Measurements from ENCODE around the gene WFDC1. TPM values are rescaled to one million over a fixed set of nuclear protein-coding genes. Genes with fewer than 3 reads are reported as not detected.

The WFDC1 gene
- total RNA-seq, 1 experiment from 2014 or later, result 0.40 TPM

DNA sequence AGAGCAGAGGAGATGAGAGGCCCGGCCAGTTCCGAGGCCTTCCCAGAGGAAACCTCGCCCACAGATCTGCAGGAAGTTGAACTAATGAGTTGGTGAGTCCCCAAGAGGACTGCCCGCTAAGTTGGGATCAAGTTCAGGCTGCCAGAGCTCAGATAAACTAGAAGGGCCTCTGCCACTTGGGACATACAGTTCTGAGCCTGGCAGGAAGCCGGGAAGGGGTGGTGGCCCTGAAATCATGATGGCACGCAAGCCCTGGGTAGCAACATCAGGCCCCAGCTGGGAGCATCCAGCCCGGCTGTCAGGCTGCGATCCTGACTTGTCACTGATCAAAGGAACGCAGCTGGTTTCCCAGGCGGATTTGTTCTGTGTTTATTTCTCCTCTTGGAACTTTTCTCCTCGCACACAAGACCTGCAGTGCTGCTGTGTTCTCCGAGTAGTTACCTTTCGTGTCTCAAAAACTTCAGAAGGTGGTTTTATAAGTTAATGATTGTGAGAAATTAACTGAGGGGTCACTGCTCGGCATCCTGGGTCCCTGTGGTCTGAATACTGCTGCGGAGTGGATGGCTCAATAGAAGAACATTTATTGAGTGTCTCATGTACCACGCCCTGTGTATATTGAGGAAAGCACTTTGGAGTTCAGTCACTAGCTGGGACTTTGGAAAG, 8.0 kb upstream of the WFDC1 start:
- Histone ChIP-seq H3K36me3 (no peaks in the 10 kb centered on the region), H3K9me3 (no peaks in the 10 kb centered on the region), H3K4me3 (no peak overlapping the region), H3K27me3 (no peaks in the 10 kb centered on the region)
- no peak for DNase-seq

DNA sequence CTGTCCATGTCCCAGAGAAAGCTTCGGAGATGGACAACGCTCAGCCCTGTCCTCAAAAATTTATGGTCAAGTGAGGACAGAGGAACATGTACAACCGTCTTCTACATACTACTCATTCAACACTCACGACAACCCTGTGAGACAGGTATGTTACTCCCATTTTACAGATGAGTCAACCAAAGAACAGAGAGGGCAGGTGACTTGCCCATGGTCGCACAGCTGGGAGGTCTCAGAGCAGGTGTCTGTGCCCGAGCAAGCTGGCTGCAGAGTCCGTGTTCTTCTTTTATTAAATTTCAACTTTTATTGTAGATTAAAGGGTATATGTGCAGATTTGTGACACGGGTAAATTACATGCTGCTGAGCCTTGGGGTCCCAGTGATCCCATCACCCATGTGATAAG, 5.8 kb upstream of the WFDC1 start:
- Histone ChIP-seq H3K4me3 (no peak overlapping the region), H3K9me3 (no peaks in the 10 kb centered on the region), H3K27me3 (no peaks in the 10 kb centered on the region), H3K36me3 (no peaks in the 10 kb centered on the region)
- no peak for DNase-seq

DNA sequence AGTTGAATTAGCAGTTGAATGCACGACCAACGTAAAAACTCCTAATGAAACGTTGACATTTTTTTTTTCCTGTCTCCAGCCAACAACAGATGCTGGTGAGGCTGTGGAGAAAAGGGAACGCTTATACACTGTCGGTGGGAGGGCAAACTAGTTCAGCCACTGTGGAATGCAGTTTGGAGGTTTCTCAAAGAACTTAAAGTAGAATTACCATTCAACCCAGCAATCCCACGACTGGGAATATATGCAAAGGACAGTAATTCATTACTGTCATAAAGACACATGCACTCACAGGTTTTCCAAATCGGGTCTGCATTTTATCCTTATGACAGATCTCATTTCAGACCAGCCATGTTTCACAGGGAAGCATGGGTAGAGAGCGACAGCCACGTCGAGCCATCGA, 3.5 kb upstream of the WFDC1 start:
- Histone ChIP-seq H3K4me3 (no peak overlapping the region), H3K36me3 (no peaks in the 10 kb centered on the region), H3K9me3 (no peaks in the 10 kb centered on the region), H3K27me3 (no peaks in the 10 kb centered on the region)
- DNase-seq, result no peak

DNA sequence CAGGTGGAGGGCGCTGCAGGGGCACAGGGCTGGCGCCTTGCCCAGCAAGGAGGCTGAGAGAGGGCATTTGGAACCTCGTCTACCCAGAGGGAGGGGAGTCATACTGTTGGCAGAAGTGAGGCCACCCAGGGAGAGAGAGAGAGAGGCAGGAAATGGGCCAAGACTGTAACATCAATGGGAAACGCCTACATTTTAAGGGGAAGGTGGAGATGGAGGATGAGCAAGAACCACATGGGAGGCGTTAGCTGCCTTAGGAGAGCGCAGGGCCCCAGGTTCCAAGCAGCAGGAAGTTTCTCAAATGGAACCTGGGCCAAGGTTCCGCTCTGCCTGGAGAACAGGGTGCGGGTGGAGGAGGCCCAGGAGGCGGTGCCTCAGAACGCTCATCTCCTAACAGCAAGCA, 2.7 kb upstream of the WFDC1 start:
- Histone ChIP-seq H3K9me3 (no peaks in the 10 kb centered on the region), H3K27me3 (no peaks in the 10 kb centered on the region), H3K4me3 (no peak overlapping the region), H3K36me3 (no peaks in the 10 kb centered on the region)
- peak; percentile 35 for DNase-seq

DNA sequence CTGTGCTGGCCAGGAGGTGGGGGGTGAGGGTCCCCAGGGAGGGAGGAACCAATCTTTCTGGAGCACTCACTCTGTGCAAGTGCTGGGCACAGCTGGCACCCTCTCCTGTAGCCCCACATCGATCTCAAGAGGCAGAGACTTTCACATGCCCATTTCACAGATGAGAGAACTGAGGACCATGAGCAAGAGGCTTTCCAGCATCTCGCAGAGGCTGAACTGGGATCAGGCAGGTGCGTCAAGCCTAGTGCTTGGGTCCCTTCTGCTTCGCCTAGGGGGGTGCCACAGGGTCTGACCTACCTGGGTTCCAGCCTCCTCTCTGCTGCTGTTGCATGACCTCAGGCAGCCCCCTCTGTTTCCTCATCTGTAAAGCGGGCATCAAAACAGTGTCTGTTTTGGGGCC, 1.3 kb upstream of the WFDC1 start:
- DNase-seq, result no peak
- H3K4me3 ChIP-seq, result no peak overlapping the region
- no peaks in the 10 kb centered on the region for H3K9me3 ChIP-seq
- H3K36me3 ChIP-seq, result no peaks in the 10 kb centered on the region
- H3K27me3 ChIP-seq, result no peaks in the 10 kb centered on the region

DNA sequence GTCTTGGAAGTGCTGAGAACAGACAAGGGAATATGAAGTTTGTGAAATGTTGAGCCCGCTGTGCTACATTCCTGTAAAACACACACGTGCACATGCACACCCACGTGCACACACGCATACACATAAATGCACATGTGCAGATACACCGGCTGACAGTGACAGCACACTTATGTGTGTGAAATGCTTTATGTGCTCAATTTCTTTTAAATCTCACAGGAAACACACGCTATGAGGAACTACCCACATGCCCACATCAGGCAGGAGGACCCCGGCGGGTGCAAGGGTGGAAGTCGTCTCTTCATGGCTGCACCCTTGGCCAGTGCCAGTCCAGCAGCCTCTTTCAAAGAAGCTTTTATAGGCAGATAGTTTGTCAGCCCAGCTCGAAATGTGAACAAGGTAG, 561 bp upstream of the WFDC1 start:
- Histone ChIP-seq H3K4me3 (no peak overlapping the region), H3K9me3 (no peaks in the 10 kb centered on the region), H3K27me3 (no peaks in the 10 kb centered on the region), H3K36me3 (no peaks in the 10 kb centered on the region)
- no peak for DNase-seq

DNA sequence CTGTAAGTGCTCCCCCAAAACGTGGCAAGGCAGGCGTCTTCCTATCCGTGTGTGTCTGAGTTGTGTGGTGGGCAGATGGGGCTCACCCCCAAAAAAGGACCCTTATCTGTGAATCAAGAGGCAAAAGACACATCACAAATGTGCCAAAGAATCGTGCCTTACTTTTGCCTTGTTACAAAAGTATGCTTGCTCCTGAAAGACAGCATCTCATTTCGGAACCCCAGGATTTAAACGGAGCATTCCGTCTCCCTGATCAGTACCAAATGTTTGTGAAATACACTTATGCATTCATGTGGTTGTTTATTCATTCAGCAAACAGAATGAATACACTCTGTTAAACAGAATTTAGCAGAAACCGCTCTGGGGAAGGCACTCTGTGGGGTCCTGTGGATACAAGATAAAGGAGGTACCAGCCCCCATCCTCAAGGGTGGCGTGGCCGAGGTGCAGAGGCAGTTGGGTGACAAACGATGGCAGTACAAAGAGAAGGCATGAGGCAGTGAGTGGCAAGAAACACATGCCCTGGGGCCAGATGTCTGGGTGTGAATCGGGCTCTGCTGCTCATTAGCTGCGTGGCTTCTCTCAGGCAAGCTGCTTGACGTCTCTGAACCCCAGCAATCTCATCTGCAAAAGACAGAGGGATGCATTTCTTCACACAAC, 654 bp downstream of the WFDC1 start:
- Histone ChIP-seq H3K36me3 (no peaks in the 10 kb centered on the region), H3K4me3 (no peak overlapping the region), H3K27me3 (no peaks in the 10 kb centered on the region), H3K9me3 (no peaks in the 10 kb centered on the region)
- no peak for DNase-seq

DNA sequence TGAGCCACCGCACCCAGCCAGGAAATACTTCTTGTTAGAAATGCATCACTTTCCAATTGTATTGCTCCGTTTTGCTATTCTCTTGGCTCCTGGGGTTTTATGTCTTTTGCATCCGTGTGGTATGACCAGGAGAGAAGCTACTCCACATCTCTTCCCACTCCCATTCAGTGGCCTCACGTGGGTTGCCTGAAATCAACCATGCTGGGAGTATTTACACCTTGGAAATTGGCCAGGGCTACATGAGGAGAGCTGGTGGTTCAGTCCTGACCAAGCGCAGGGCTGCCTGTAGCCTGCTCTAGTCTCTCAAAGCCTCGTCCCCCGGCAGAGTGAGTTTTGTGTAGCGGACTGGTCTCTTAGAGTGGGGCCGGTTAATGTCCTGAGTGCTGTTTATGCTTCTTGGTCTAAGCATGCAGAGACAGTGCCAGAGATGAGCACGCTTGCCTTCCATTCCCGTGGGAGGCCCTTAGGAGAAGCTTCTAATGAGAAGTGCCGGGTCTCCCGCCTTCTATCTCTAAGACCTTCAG, 3.8 kb downstream of the WFDC1 start:
- Histone ChIP-seq H3K9me3 (no peaks in the 10 kb centered on the region), H3K27me3 (no peaks in the 10 kb centered on the region), H3K4me3 (no peak overlapping the region), H3K36me3 (no peaks in the 10 kb centered on the region)
- no peak for DNase-seq

DNA sequence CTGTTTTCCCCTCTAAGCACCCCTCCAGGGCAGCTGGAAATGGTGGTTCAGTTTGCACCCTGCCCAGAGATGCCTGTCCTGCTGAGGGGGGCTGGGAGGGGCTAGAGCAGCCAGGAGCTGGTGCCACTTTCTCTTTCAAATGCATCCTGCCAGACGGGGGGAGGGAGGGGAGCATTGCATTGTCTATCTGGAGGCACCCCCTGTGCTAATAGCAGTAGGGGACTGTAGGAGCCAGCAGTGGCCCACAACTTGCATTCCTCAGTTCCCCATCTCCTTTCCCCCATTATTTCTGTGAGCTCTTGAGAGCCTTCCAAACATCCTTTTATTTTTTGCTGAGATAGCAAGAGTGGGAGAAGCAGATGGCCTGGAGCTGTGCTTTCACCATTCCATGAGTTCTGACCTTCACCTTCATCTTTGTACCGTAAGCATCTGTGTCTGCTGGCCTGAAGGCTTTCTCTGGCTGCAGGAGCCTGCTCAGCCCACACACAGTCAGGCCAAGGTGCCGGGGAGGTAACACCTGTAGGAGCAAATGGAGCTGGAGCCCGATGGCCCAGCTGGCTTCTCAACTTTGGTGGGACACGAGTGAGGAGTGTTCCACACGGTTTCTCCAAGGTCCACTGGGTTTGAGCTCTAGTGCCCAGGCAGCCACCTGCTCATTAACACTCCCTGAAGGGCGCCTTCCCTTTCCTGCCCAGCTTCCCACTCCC, 5.2 kb downstream of the WFDC1 start:
- H3K4me3 ChIP-seq, result no peak overlapping the region
- no peaks in the 10 kb centered on the region for H3K36me3 ChIP-seq
- no peaks in the 10 kb centered on the region for H3K9me3 ChIP-seq
- no peak for DNase-seq
- H3K27me3 ChIP-seq, result no peaks in the 10 kb centered on the region

DNA sequence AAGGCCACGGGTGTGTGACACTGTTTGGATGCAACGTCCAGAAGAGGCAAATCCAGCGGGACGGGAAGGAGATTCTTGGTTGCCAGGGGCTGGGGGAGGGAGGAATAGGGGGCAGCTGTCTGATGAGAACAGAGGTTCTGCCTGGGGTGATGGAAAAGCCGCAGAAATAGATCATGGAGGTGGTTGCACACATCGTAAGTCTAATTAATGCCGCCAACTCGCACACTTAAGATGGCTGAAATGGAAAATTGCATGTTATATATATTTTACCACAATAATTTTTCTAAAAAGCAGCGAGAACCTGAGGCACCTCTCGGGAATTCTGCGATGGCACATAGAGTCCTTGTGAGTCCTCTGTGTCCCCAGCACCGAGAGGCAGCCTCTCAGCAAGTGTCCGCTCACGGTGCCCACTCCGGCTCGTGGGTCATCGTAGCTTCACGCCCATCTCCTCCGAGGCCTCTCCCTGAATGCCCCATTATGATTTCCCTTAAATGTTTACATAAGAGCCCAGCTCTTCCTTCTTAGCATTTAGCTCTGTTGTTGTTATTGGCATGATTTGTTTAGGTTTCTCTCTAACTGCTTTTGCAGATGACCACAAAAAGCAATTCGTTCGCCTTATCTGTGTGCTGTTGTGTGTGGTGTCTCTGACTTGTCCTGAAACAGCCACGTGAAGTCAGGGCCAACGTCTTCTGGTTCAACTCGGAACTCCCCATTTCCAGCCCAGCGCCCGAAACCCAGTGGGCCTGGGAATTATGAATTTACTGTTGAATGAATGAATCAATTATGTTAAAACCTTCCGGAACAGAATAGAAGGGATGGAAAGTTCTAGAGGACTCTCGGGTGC, 7.7 kb downstream of the WFDC1 start:
- no peaks in the 10 kb centered on the region for H3K9me3 ChIP-seq
- H3K4me3 ChIP-seq, result no peak overlapping the region
- no peaks in the 10 kb centered on the region for H3K27me3 ChIP-seq
- H3K36me3 ChIP-seq, result no peaks in the 10 kb centered on the region
- DNase-seq, result no peak

DNA sequence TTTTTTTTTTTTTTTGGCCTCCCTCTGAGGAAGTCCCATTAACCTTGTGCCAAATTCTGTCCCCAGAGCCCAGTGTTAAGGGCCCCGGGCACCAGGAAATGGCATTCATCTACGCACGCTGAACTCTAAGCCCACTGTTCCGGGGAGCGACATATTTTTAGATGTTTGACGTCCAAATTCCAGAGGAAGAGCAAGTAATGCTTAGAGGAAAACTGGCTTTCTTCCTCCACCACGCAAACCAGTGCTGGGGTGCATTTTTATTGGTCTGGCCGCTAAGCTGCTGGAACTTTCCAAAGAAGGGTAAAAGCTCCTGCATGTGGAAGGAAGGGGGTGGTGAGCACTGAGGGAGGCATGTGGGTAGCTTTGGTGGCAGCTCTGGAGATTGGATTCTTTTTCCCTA, 8.3 kb downstream of the WFDC1 start:
- DNase-seq, result no peak
- H3K27me3 ChIP-seq, result no peaks in the 10 kb centered on the region
- no peaks in the 10 kb centered on the region for H3K36me3 ChIP-seq
- H3K4me3 ChIP-seq, result no peak overlapping the region
- no peaks in the 10 kb centered on the region for H3K9me3 ChIP-seq

DNA sequence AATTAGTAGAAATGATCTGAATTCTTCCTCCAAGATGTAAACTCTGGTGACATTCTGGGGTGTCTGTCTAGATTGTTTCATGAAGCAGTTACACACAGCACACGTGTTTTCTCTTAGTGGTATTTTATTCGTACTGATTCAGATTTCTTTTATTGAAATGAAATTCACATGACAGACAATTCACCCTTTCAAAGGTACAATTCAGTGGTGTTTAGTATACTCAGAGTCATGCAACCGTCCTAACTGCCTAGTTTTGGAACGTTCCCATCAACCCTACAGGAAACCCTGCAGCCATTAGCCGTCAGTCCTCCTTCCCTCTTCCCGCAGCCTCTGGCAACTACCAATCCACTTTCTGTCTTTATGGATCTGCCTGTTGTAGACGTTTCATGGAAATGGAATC, 8.8 kb downstream of the WFDC1 start:
- no peaks in the 10 kb centered on the region for H3K27me3 ChIP-seq
- DNase-seq, result no peak

DNA sequence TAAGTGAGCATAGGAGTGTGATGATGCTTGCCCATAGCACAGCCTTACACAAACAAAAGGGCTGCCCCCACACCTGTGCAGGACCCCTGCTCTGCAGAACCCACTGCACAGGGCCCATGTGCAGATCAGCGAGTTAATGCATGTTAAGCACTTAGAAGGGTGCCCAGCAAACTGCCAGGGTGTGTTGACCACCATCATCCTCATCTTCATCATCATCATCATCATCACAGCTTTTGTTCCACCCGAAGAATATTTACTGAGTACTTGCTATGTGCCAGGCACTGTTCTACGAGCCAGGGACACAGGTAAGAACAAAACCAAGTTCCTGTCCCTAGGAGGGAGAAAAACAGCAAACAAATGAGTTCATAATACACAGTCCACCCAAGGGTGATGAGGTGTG, 11.9 kb downstream of the WFDC1 start:
- Histone ChIP-seq H3K27me3 (no peaks in the 10 kb centered on the region), H3K4me3 (no peak overlapping the region), H3K9me3 (no peaks in the 10 kb centered on the region), H3K36me3 (no peaks in the 10 kb centered on the region)
- DNase-seq, result no peak

More for the DNA sequence above, 8.8 kb downstream of the WFDC1 start:
- no peaks in the 10 kb centered on the region for H3K9me3 ChIP-seq
- no peak overlapping the region for H3K4me3 ChIP-seq
- H3K36me3 ChIP-seq, result no peaks in the 10 kb centered on the region

DNA sequence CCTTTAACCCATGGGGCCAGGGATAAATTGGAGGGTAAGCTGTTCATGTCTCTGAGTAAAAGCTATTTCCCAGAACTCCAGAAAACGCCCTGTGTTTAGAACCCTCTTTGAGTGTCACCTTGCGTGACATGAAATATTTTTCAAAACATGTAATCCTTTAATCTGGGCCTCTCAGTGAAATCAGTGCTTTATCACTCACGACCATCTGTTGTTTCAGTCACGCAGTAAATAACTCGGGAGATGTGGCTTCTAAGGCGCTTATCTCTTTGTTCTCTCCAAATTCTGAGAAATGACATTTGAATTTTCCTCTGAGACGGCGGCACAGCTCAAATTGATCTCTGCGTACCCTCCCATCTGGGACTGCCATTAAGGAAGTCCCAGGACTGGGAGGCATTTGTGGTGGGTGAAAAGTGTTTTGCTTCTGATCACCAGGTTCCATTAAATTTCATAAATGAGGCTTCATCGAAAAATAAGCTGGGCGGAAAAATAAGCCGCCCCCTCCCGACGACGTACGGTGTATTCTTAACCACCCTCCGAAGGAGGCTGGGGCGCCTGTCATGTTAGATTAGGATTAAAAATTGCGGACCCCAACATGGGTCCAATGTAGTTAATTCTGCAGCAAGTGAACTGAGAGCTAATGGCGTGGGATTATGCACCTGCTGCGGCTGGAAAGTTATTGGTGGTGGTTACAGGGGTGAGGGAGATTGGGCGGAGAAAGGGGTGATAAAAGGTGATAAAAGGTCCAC, 12.7 kb downstream of the WFDC1 start:
- Histone ChIP-seq H3K27me3 (no peaks in the 10 kb centered on the region), H3K9me3 (no peaks in the 10 kb centered on the region), H3K36me3 (no peaks in the 10 kb centered on the region), H3K4me3 (no peak overlapping the region)
- DNase-seq, result no peak

DNA sequence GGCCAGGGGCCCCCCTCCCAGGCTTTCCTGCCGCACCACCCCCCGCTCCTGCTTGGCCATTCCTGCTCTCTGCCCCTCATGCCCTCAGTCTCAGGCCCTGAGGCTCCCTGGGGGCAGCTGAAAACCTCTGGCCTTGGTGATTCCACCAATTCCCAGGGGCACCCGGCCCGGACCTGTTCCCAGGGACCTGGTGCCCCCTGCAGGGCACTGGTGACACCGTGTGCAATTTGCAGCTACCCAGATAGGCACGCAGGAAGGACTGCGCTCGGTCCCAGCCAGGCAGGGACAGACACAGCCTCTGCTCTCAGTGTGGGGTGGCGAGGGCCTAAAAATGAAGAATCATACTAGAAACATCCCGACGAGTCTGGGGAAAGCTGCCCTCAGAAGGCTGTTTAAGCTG, 13.4 kb downstream of the WFDC1 start:
- Histone ChIP-seq H3K9me3 (no peaks in the 10 kb centered on the region), H3K36me3 (no peaks in the 10 kb centered on the region), H3K4me3 (no peak overlapping the region), H3K27me3 (no peaks in the 10 kb centered on the region)
- DNase-seq, result peak; percentile 14

DNA sequence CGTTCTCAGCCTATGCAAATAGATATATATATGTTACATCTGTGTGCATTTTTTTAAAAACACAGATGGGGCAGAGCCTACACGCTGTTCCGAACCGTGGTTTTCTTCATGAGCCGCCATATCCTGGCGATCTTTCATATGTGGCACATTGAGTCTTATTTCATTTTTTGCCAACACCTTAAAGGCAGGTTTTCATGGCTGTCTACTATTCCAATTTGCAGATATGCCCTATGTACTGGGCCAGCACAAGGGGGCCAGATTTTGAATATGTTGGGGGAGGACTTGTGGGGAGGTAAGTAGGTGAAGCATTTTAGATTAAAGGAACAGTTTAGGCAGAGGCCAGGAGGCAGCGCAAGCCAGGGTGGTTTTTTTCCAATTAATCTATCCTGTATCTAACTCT, 16.0 kb downstream of the WFDC1 start:
- H3K4me3 ChIP-seq, result no peak overlapping the region
- no peak for DNase-seq
- H3K27me3 ChIP-seq, result no peaks in the 10 kb centered on the region
- H3K36me3 ChIP-seq, result no peaks in the 10 kb centered on the region
- H3K9me3 ChIP-seq, result no peaks in the 10 kb centered on the region
